PC-9 (cell line): Measurements from ENCODE around the gene LPCAT1.

Experiments
- EZH2 ChIP-seq: fragments of 200-600 bp; sonication (generic); IDR thresholded peaks from 2 replicates; pipeline ENCODE4 v1.8.0; 2017; ENCODE audit warnings: antibody characterized with exemption, low read depth
- TF ChIP-seq, protein P1 (sequence below): fragments of 200-600 bp; sonication (generic); conservative IDR thresholded peaks from 2 replicates; pipeline ENCODE4 v1.6.1; 2017; ENCODE audit warnings: mixed run types, antibody characterized with exemption, mild to moderate bottlenecking, moderate library complexity

DNA sequence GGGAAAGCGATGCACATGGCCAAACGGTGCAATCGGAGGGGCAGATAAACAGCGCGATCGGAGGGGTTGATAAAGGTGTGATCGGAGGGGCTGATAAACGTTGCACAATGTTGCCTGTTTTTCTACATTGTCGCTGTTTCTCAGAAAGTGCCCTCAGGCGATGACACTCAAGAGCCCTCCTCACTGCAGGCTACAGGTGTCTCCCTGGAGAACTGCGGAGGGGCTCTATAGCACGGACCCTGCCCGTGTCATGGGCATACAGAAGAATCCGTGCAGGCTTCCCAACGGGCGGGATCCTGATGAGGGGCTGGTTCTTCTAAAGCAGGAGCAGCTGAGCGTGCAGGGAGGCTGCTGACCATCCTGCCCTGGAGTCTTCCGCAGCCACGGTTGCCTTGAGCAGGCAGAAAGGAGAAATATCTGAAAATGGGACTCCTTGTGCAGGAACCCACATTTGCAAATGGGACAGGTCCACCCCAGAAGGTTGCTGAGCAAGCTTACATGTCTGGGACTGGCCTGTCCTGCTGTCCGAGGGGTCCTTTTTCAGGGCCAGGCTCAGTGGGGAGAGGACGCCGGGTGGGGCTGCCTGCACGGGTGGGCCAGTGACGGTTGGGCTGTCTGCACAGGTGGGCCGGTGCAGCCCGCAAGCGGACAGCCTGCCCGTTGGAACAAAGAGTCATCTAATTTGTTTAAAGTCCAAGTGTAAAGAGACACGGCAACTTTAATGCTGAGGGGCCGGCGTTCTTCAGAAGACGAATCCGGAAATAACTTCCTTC, 25.1 kb upstream of the LPCAT1 start:
- TF ChIP-seq, protein P1, sequence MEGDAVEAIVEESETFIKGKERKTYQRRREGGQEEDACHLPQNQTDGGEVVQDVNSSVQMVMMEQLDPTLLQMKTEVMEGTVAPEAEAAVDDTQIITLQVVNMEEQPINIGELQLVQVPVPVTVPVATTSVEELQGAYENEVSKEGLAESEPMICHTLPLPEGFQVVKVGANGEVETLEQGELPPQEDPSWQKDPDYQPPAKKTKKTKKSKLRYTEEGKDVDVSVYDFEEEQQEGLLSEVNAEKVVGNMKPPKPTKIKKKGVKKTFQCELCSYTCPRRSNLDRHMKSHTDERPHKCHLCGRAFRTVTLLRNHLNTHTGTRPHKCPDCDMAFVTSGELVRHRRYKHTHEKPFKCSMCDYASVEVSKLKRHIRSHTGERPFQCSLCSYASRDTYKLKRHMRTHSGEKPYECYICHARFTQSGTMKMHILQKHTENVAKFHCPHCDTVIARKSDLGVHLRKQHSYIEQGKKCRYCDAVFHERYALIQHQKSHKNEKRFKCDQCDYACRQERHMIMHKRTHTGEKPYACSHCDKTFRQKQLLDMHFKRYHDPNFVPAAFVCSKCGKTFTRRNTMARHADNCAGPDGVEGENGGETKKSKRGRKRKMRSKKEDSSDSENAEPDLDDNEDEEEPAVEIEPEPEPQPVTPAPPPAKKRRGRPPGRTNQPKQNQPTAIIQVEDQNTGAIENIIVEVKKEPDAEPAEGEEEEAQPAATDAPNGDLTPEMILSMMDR: no peak
- no peak for TF ChIP-seq EZH2
